Muscle layer of duodenum (tissue), 2 donors: Measurements from ENCODE around the gene TFEB.

ENCODE experiments used
- H3K27ac ChIP-seq: one replicate; pipeline ENCODE4 v1.7.0; 2013; ENCODE audit warnings: mild to moderate bottlenecking, low read length
- H3K27me3 ChIP-seq: one replicate; pipeline ENCODE4 v1.7.0; 2013; ENCODE audit warnings: low read depth, mild to moderate bottlenecking, control low read depth, low read length
- H3K36me3 ChIP-seq, 2 donors: one replicate each; pipeline ENCODE4 v1.7.0; 2013; ENCODE audit warnings: low read length in 2 of 2, control low read depth in 1 of 2, mild to moderate bottlenecking in 1 of 2; ENCODE audit not compliant: insufficient read depth in 2 of 2, control insufficient read depth in 1 of 2
- H3K4me1 ChIP-seq, 2 donors: one replicate each; pipeline ENCODE4 v1.7.0; 2013; ENCODE audit warnings: low read length in 2 of 2, mild to moderate bottlenecking in 2 of 2, control low read depth in 1 of 2, moderate library complexity in 1 of 2; ENCODE audit not compliant: insufficient read depth in 2 of 2, control insufficient read depth in 1 of 2
- H3K4me3 ChIP-seq, 2 donors: one replicate each; pipeline ENCODE4 v1.7.0; 2013; ENCODE audit warnings: low read length in 2 of 2, low read depth in 1 of 2, mild to moderate bottlenecking in 1 of 2
- H3K9me3 ChIP-seq, 2 donors: one replicate each; pipeline ENCODE4 v1.7.0; 2013; ENCODE audit warnings: low read length in 2 of 2, control low read depth in 1 of 2, mild to moderate bottlenecking in 1 of 2; ENCODE audit not compliant: control insufficient read depth in 1 of 2
- donor health status: healthy.

The TFEB gene

GRCh38 chr6:41744236-41744787, 8.9 kb upstream of the TFEB start:
- H3K27ac ChIP-seq, result no peak overlapping the region
- H3K9me3 ChIP-seq, result no peaks in the 10 kb centered on the region
- H3K36me3 ChIP-seq, result no peaks in the 10 kb centered on the region
- no peak overlapping the region for H3K4me3 ChIP-seq
- H3K4me1 ChIP-seq, result no peaks in the 10 kb centered on the region
- no peaks in the 10 kb centered on the region for H3K27me3 ChIP-seq

GRCh38 chr6:41743406-41744235, 8.2 kb upstream of the TFEB start:
- Histone ChIP-seq H3K4me1 (no peaks in the 10 kb centered on the region), H3K4me3 (no peak overlapping the region), H3K27ac (no peak overlapping the region)

GRCh38 chr6:41741625-41742490, 6.5 kb upstream of the TFEB start:
- Histone ChIP-seq H3K4me3 (no peak overlapping the region), H3K36me3 (no peaks in the 10 kb centered on the region), H3K4me1 (no peaks in the 10 kb centered on the region), H3K27ac (no peak overlapping the region), H3K9me3 (no peaks in the 10 kb centered on the region), H3K27me3 (no peaks in the 10 kb centered on the region)

More at GRCh38 chr6:41743406-41744235, 8.2 kb upstream of the TFEB start:
- Histone ChIP-seq H3K9me3 (no peaks in the 10 kb centered on the region), H3K36me3 (no peaks in the 10 kb centered on the region), H3K27me3 (no peaks in the 10 kb centered on the region)

- H3K4me3 ChIP-seq, result no peak overlapping the region
- H3K27me3 ChIP-seq, result no peaks in the 10 kb centered on the region
- H3K27ac ChIP-seq, result no peak overlapping the region
These were observed 5.2 kb upstream of the TFEB start for GRCh38 chr6:41740366-41741162.

GRCh38 chr6:41739041-41739440, 3.6 kb upstream of the TFEB start:
- Histone ChIP-seq H3K27me3 (no peaks in the 10 kb centered on the region), H3K27ac (no peak overlapping the region), H3K4me3 (no peak overlapping the region), H3K36me3 (no peaks in the 10 kb centered on the region), H3K9me3 (no peaks in the 10 kb centered on the region), H3K4me1 (peaks cover 4 to 6% of the 10 kb centered on the region in 2 donors)

More at GRCh38 chr6:41740366-41741162, 5.2 kb upstream of the TFEB start:
- H3K9me3 ChIP-seq, result no peaks in the 10 kb centered on the region
- no peaks in the 10 kb centered on the region for H3K36me3 ChIP-seq
- peaks cover 4 to 5% of the 10 kb centered on the region in 2 donors for H3K4me1 ChIP-seq

GRCh38 chr6:41737591-41738130, 2.3 kb upstream of the TFEB start:
- no peaks in the 10 kb centered on the region for H3K9me3 ChIP-seq
- H3K36me3 ChIP-seq, result no peaks in the 10 kb centered on the region
- H3K27me3 ChIP-seq, result no peaks in the 10 kb centered on the region
- H3K27ac ChIP-seq, result no peak overlapping the region
- H3K4me3 ChIP-seq, result no peak overlapping the region
- H3K4me1 ChIP-seq, result peaks cover 4 to 18% of the 10 kb centered on the region in 2 donors

- no peaks in the 10 kb centered on the region for H3K9me3 ChIP-seq
- H3K36me3 ChIP-seq, result no peaks in the 10 kb centered on the region
- no peak overlapping the region for H3K4me3 ChIP-seq
- no peaks in the 10 kb centered on the region for H3K27me3 ChIP-seq
- H3K27ac ChIP-seq, result no peak overlapping the region
- H3K4me1 ChIP-seq, result peaks cover 4 to 21% of the 10 kb centered on the region in 2 donors
These were observed 1.6 kb upstream of the TFEB start for GRCh38 chr6:41736800-41737555.

- Histone ChIP-seq H3K36me3 (no peaks in the 10 kb centered on the region), H3K4me3 (peak overlapping the region in 1 of 2 donors; percentile 37), H3K9me3 (no peaks in the 10 kb centered on the region), H3K4me1 (peaks cover 10 to 27% of the 10 kb centered on the region in 2 donors), H3K27me3 (no peaks in the 10 kb centered on the region), H3K27ac (no peak overlapping the region)
These were observed 852 bp upstream of the TFEB start for GRCh38 chr6:41736186-41736733.

- Histone ChIP-seq H3K27ac (no peak overlapping the region), H3K4me3 (peak overlapping the region; percentile 73 to 74), H3K36me3 (no peaks in the 10 kb centered on the region), H3K9me3 (no peaks in the 10 kb centered on the region), H3K27me3 (no peaks in the 10 kb centered on the region), H3K4me1 (peaks cover 10 to 40% of the 10 kb centered on the region in 2 donors)
These were observed 562 bp downstream of the TFEB start for GRCh38 chr6:41734666-41735426.
